ENCODE results near the gene ASCC1.
"Not testable (repeated sequence)": the region's sequence is repeated elsewhere in the genome, so short reads cannot be mapped to it uniquely, and the experiment has no call there.

DNA sequence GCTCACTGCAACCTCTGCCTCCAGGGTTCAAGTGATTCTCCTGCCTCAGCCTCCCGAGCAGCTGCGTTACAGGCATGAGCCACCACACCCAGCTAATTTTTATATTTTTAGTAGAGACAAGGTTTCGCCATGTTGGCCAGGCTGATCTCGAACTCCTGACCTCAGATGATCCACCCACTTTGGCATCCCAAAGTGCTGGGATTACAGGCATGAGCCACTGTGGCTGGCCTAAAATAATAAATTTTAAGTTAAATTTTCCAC, 68.8 kb downstream of the ASCC1 start:
- TF ChIP-seq YY1 (IDR thresholded peaks at IDR 0.05; ENCODE audit: insufficient read depth, insufficient read length); ZNF274 (IDR thresholded peaks at IDR 0.05; ENCODE audit: low read depth, low read length); SUZ12 (IDR thresholded peaks at IDR 0.05; ENCODE audit: extremely low read depth, insufficient read depth, insufficient read length): not testable (repeated sequence)

Measured in NT2/D1 (cell line).